IMR-90 (cell line): Measurements from ENCODE around the gene MRPL43. TPM values are rescaled to one million over a fixed set of nuclear protein-coding genes. Genes with fewer than 3 reads are reported as not detected.

Experiments used
- ATAC-seq: fragments of 200-7000 bp; cut with Tn5 transposase; 2 replicates; pipeline ENCODE4 v1.9.1; 2020; ENCODE audit warnings: low read depth, mild to moderate bottlenecking, moderate library complexity
- BruUV-seq: library from RNA; stranded (reverse); fragments of 400-500 nt; replicated peaks from 2 replicates; lab custom pipeline; 2021; lab: Mats Ljungman, UMichigan
- CTCF ChIA-PET: fragments of 300-600 bp; formaldehyde crosslinking; extraction: SDS; loops from one replicate; lab custom pipeline; 2021; ENCODE audit warnings: antibody characterized with exemption; lab: Yijun Ruan, JAX
- POLR2A ChIA-PET: fragments of 300-600 bp; sonication (Branson Sonifier 250); formaldehyde crosslinking; loops from one replicate; lab custom pipeline; 2022; ENCODE audit warnings: antibody characterized with exemption; ENCODE audit not compliant: unreplicated experiment; lab: Charles Lee
- DNase-seq: peaks from one replicate; pipeline ENCODE4 v3.0.0; 2013
- H2AFZ ChIP-seq: replicated peaks from 2 replicates; pipeline ENCODE3; 2013; ENCODE audit warnings: low read length, mild to moderate bottlenecking; ENCODE audit not compliant: poor library complexity
- H2AK5ac ChIP-seq: 2 replicates; pipeline ENCODE4 v1.6.1; 2013; ENCODE audit warnings: low read depth, low read length, inconsistent platforms
- H2AK9ac ChIP-seq: replicated peaks from 2 replicates; pipeline ENCODE3; 2013; ENCODE audit warnings: mild to moderate bottlenecking, low read depth, low read length, moderate library complexity; ENCODE audit not compliant: poor library complexity
- H2BK120ac ChIP-seq: 2 replicates; pipeline ENCODE4 v1.6.1; 2013; ENCODE audit warnings: low read depth, low read length, inconsistent platforms
- H2BK15ac ChIP-seq: 3 replicates; pipeline ENCODE4 v1.6.1; 2013; ENCODE audit warnings: low read depth, low read length, inconsistent platforms
- H2BK20ac ChIP-seq: 2 replicates; pipeline ENCODE4 v1.6.1; 2013; ENCODE audit warnings: low read depth, mild to moderate bottlenecking, inconsistent platforms, low read length, moderate library complexity
- H2BK5ac ChIP-seq: 2 replicates; pipeline ENCODE4 v1.6.1; 2013; ENCODE audit warnings: mild to moderate bottlenecking, low read depth, low read length, inconsistent platforms; ENCODE audit not compliant: poor library complexity, severe bottlenecking
- H3K14ac ChIP-seq: replicated peaks from 2 replicates; pipeline ENCODE4 v1.6.1; 2013; ENCODE audit warnings: low read depth, low read length, inconsistent platforms
- H3K18ac ChIP-seq: 2 replicates; pipeline ENCODE4 v1.6.1; 2013; ENCODE audit warnings: low read depth, low read length, control low read depth
- H3K23ac ChIP-seq: 2 replicates; pipeline ENCODE4 v1.6.1; 2013; ENCODE audit warnings: low read depth, low read length, inconsistent platforms
- H3K27ac ChIP-seq: 2 replicates; pipeline ENCODE4 v1.5.1; 2013; ENCODE audit warnings: mild to moderate bottlenecking, control low read depth, low read length; ENCODE audit not compliant: insufficient read depth
- H3K27me3 ChIP-seq: 2 replicates; pipeline ENCODE4 v1.6.1; 2013; ENCODE audit warnings: low read length; ENCODE audit not compliant: control insufficient read depth, insufficient read depth
- H3K36me3 ChIP-seq: 2 replicates; pipeline ENCODE4 v1.6.1; 2013; ENCODE audit warnings: low read length, mixed read lengths; ENCODE audit not compliant: control insufficient read depth, insufficient read depth
- H3K4ac ChIP-seq: 2 replicates; pipeline ENCODE4 v1.6.1; 2013; ENCODE audit warnings: low read depth, low read length, inconsistent platforms
- H3K4me1 ChIP-seq: 2 replicates; pipeline ENCODE4 v1.6.1; 2013; ENCODE audit warnings: low read length, mixed read lengths; ENCODE audit not compliant: control insufficient read depth, insufficient read depth
- H3K4me2 ChIP-seq: 2 replicates; pipeline ENCODE4 v1.6.1; 2013; ENCODE audit warnings: low read depth, mild to moderate bottlenecking, control low read depth, low read length, moderate library complexity
- H3K4me3 ChIP-seq: 2 replicates; pipeline ENCODE4 v1.5.1; 2013; ENCODE audit warnings: low read depth, mild to moderate bottlenecking, control low read depth, low read length, moderate library complexity; ENCODE audit not compliant: insufficient read depth
- H3K56ac ChIP-seq: 2 replicates; pipeline ENCODE4 v1.6.1; 2013; ENCODE audit warnings: low read length, inconsistent platforms; ENCODE audit not compliant: insufficient read depth; ENCODE audit errors: extremely low read depth
- H3K79me1 ChIP-seq, 2 experiments: 2 replicates each; pipeline ENCODE4 v1.6.1; 2013; ENCODE audit warnings: low read length in 2 of 2, inconsistent platforms in 1 of 2, low read depth in 1 of 2
- H3K9ac ChIP-seq: 2 replicates; pipeline ENCODE4 v1.6.1; 2013; ENCODE audit warnings: low read depth, low read length, control low read depth
- H3K9me1 ChIP-seq: 2 replicates; pipeline ENCODE4 v1.6.1; 2013; ENCODE audit warnings: low read length, inconsistent platforms; ENCODE audit not compliant: insufficient read depth
- H3K9me3 ChIP-seq: 2 replicates; pipeline ENCODE4 v1.6.1; 2013; ENCODE audit warnings: low read length; ENCODE audit not compliant: control insufficient read depth, insufficient read depth
- H4K20me1 ChIP-seq: 2 replicates; pipeline ENCODE4 v1.6.1; 2013; ENCODE audit warnings: low read length, inconsistent platforms; ENCODE audit not compliant: insufficient read depth
- H4K5ac ChIP-seq: 2 replicates; pipeline ENCODE4 v1.6.1; 2013; ENCODE audit warnings: mild to moderate bottlenecking, low read depth, low read length, control low read depth
- H4K8ac ChIP-seq, 2 experiments: 2 replicates each; pipeline ENCODE4 v1.6.1; 2013; ENCODE audit warnings: low read depth in 2 of 2, low read length in 2 of 2, control low read depth in 1 of 2, inconsistent platforms in 1 of 2
- H4K91ac ChIP-seq: 2 replicates; pipeline ENCODE4 v1.6.1; 2013; ENCODE audit warnings: low read depth, low read length, inconsistent platforms; ENCODE audit not compliant: insufficient read depth
- BHLHE40 ChIP-seq: fragments of 150-350 bp; IDR thresholded peaks from 2 replicates; pipeline ENCODE4 v1.6.1; 2016; ENCODE audit warnings: mild to moderate bottlenecking, low read depth, low read length
- CEBPB ChIP-seq: IDR thresholded peaks from 2 replicates; pipeline ENCODE4 v1.6.1; 2012; ENCODE audit warnings: low read depth, low read length, improper control_type of control experiment
- CHD1 ChIP-seq: IDR thresholded peaks from 2 replicates; pipeline ENCODE4 v1.6.1; 2012; ENCODE audit warnings: low read depth, low read length, improper control_type of control experiment
- ELK1 ChIP-seq: fragments of 150-350 bp; IDR thresholded peaks from 2 replicates; pipeline ENCODE4 v1.6.1; 2016; ENCODE audit warnings: low read depth, mild to moderate bottlenecking, low read length, moderate library complexity, borderline replicate concordance
- FOS ChIP-seq: fragments of 150-350 bp; IDR thresholded peaks from 2 replicates; pipeline ENCODE4 v1.6.1; 2016; ENCODE audit warnings: low read depth, low read length
- MAFK ChIP-seq: IDR thresholded peaks from 2 replicates; pipeline ENCODE4 v1.6.1; 2012; ENCODE audit warnings: low read depth, low read length, improper control_type of control experiment
- MAZ ChIP-seq: IDR thresholded peaks from 2 replicates; pipeline ENCODE4 v1.6.1; 2012; ENCODE audit warnings: low read depth, mild to moderate bottlenecking, low read length, improper control_type of control experiment, moderate library complexity, borderline replicate concordance
- MXI1 ChIP-seq: IDR thresholded peaks from 2 replicates; pipeline ENCODE4 v1.6.1; 2012; ENCODE audit warnings: low read depth, mild to moderate bottlenecking, low read length, moderate library complexity, borderline replicate concordance
- NFE2L2 ChIP-seq: fragments of 150-350 bp; IDR thresholded peaks from 2 replicates; pipeline ENCODE4 v1.6.1; 2016; ENCODE audit warnings: low read depth, mild to moderate bottlenecking, low read length
- POLR2A ChIP-seq: IDR thresholded peaks from 2 replicates; pipeline ENCODE4 v1.6.1; 2012; ENCODE audit warnings: mild to moderate bottlenecking, low read depth, low read length
- RAD21 ChIP-seq: IDR thresholded peaks from 2 replicates; pipeline ENCODE4 v1.6.1; 2012; ENCODE audit warnings: low read length, improper control_type of control experiment
- RCOR1 ChIP-seq: IDR thresholded peaks from 2 replicates; pipeline ENCODE4 v1.6.1; 2012; ENCODE audit warnings: mild to moderate bottlenecking, low read length, improper control_type of control experiment; ENCODE audit not compliant: insufficient replicate concordance
- RFX5 ChIP-seq: IDR thresholded peaks from 2 replicates; pipeline ENCODE4 v1.8.0; 2012; ENCODE audit warnings: low read depth, mild to moderate bottlenecking, low read length, moderate library complexity
- SMC3 ChIP-seq: fragments of 150-350 bp; IDR thresholded peaks from 2 replicates; pipeline ENCODE4 v1.6.1; 2016; ENCODE audit warnings: low read depth, mild to moderate bottlenecking, antibody characterized with exemption, low read length, moderate library complexity
- USF2 ChIP-seq: fragments of 150-350 bp; IDR thresholded peaks from 2 replicates; pipeline ENCODE4 v1.6.1; 2017; ENCODE audit warnings: mild to moderate bottlenecking, antibody characterized with exemption, low read length, low read depth
- WGBS, 2 experiments: methylation state at CpG; one replicate each; pipeline versions ENCODE4 v1.1.5 to v1.1.7; 2013; ENCODE audit warnings: missing lambda C conversion rate in 2 of 2; ENCODE audit not compliant: insufficient read length in 1 of 2; ENCODE audit errors: extremely low coverage in 2 of 2; 5-methylcytosine and 5-hydroxymethylcytosine counted together
- dilution Hi-C: fragments of 300-500 bp; cut with HindIII; formaldehyde crosslinking; loops from one replicate; pipeline ENCODE4 v1.14.3; 2018; ENCODE audit warnings: low sequenced_read_pairs; ENCODE audit not compliant: unreplicated experiment
- in situ Hi-C: fragments of 300-500 bp; cut with MboI; formaldehyde crosslinking; loops from 3 replicates; pipeline ENCODE4 v1.14.3; 2019; ENCODE audit warnings: low sequenced_read_pairs, inconsistent platforms, mixed read lengths
- intact Hi-C: fragments of 100-400 bp; cut with micrococcal nuclease; formaldehyde crosslinking; loops from 2 replicates; pipeline ENCODE4 v1.10.0; 2022
- polyA plus RNA-seq, 3 experiments: library from polyadenylated mRNA; depleted of rRNA; stranded (reverse); fragments of >200 nt; gene quantifications; 2 replicates each; pipeline ENCODE4 v1.2.3, GENCODE V29; 2012; ENCODE audit warnings: low replicate concordance in 1 of 3
- total RNA-seq: library from RNA; depleted of rRNA; stranded (reverse); fragments of >200 nt; gene quantifications from 2 replicates; pipeline ENCODE4 v1.2.3, GENCODE V29; 2012

Gene MRPL43
- total and polyA plus RNA-seq, 2 of the 4 experiments (the other 2 are of a cell fraction) = 61.3 to 142 TPM

GRCh38 chr10:100978121-100978900, 9.0 kb downstream of the MRPL43 start (continued):
- no peak for TF ChIP-seq CHD1

- dilution Hi-C loops = no loop called here
- no peak overlapping the region for H2BK5ac ChIP-seq
- WGBS, 2 experiments = no CpG with 5 or more reads among the region's 6 CpGs
- H2AK9ac ChIP-seq = no peak overlapping the region
- no peak overlapping the region for H2AK5ac ChIP-seq
- no peak overlapping the region for H3K9ac ChIP-seq
- H3K14ac ChIP-seq = no peak overlapping the region
- no peak overlapping the region for H4K91ac ChIP-seq
- no peak overlapping the region for H4K8ac ChIP-seq
- no peak overlapping the region for H2BK15ac ChIP-seq
- no peak for DNase-seq
- in situ Hi-C loops = no loop called here
- no peaks in the 10 kb centered on the region for H3K4me1 ChIP-seq
- no peak overlapping the region for H3K18ac ChIP-seq
- no peaks in the 10 kb centered on the region for H3K27me3 ChIP-seq
- H4K5ac ChIP-seq = no peak overlapping the region
- no peak for ATAC-seq
- ChIA-PET CTCF (no interaction called here), POLR2A (no interaction called here)
- no peaks in the 10 kb centered on the region for H3K79me1 ChIP-seq
- BruUV-seq = no TSS peak
- no peaks in the 10 kb centered on the region for H3K9me3 ChIP-seq
- H3K27ac ChIP-seq = no peak overlapping the region
- H3K9me1 ChIP-seq = peaks cover 4% of the 10 kb centered on the region; the same call in 1 of the 2 replicates
- H4K20me1 ChIP-seq = no peaks in the 10 kb centered on the region; the same call in none of the 2 replicates
- no peak overlapping the region for H2AFZ ChIP-seq
- no peak overlapping the region for H2BK120ac ChIP-seq
- H3K4me2 ChIP-seq = no peak overlapping the region
- peaks cover 25% of the 10 kb centered on the region for H3K36me3 ChIP-seq
- intact Hi-C loops = no loop called here
- H2BK20ac ChIP-seq = no peak overlapping the region
- no peak overlapping the region for H3K4ac ChIP-seq
- no peak overlapping the region for H3K56ac ChIP-seq
- H3K23ac ChIP-seq = no peak overlapping the region
- H3K4me3 ChIP-seq = no peak overlapping the region
- TF ChIP-seq RAD21 (no peak), CHD1 (no peak), USF2 (no peak), FOS (no peak), MXI1 (no peak), RCOR1 (no peak), CEBPB (no peak), RFX5 (no peak), MAFK (no peak), POLR2A (no peak), SMC3 (no peak), ELK1 (no peak), NFE2L2 (no peak), BHLHE40 (no peak), MAZ (no peak)
Observed at GRCh38 chr10:100977436-100977835, 9.9 kb downstream of the MRPL43 start.
